Measurements from ENCODE around the gene GINS2.

Gene GINS2

DNA sequence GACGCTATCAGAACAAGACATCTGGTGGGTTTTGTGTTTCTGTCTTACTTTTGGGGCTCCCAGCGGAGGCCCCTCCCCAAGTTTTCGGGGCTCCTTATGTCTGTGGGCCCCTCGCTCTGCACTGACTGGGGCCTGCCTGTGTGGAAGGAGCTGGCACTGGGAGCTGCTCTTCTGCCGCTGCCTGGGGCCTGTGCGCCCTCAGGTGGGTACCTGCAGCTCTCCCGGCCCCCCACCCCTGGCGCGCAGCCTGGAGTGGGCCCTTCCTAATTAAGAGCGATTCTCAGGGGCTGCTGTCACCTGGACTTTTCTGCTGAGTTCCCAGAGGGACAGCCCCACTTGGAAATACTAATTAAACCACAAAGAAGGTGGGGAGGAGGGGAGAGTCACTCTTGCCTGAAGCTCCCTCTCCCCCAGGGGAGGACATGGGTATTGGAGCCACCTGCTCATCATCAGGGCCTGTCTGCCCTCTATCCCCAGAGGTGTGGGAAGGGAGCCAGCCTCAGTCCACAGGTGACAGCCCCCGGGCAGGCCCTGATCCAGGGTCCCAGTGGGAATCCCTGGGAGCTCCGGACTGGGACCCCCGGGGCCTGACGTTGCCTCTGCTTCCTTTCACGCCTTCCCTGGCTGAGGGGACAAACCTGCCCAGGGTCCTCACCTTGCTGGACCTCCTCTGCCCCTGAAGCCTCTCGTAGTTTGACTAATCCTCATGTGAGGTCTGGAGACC lies 39.2 kb downstream of the GINS2 start:
- H3K4me3 ChIP-seq (ENCODE audit: control insufficient read depth, low read depth, low read length), result no peak overlapping the region
- no peak for DNase-seq (ENCODE audit: low read depth)
- TF ChIP-seq, protein P1, sequence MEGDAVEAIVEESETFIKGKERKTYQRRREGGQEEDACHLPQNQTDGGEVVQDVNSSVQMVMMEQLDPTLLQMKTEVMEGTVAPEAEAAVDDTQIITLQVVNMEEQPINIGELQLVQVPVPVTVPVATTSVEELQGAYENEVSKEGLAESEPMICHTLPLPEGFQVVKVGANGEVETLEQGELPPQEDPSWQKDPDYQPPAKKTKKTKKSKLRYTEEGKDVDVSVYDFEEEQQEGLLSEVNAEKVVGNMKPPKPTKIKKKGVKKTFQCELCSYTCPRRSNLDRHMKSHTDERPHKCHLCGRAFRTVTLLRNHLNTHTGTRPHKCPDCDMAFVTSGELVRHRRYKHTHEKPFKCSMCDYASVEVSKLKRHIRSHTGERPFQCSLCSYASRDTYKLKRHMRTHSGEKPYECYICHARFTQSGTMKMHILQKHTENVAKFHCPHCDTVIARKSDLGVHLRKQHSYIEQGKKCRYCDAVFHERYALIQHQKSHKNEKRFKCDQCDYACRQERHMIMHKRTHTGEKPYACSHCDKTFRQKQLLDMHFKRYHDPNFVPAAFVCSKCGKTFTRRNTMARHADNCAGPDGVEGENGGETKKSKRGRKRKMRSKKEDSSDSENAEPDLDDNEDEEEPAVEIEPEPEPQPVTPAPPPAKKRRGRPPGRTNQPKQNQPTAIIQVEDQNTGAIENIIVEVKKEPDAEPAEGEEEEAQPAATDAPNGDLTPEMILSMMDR (conservative IDR thresholded peaks at IDR 0.05; ENCODE audit: control insufficient read depth, insufficient read depth, low read depth, low read length), result no peak

GRCh38 chr16:85648805-85649204 lies 39.9 kb downstream of the GINS2 start:
- H3K4me3 ChIP-seq (ENCODE audit: control insufficient read depth, low read depth, low read length), result no peak overlapping the region
- TF ChIP-seq, protein P1 (conservative IDR thresholded peaks at IDR 0.05; ENCODE audit: control insufficient read depth, insufficient read depth, low read depth, low read length), result no peak
- no peak for DNase-seq (ENCODE audit: low read depth)

- no peak for DNase-seq (ENCODE audit: low read depth)
- TF ChIP-seq, protein P1 (conservative IDR thresholded peaks at IDR 0.05; ENCODE audit: control insufficient read depth, insufficient read depth, low read depth, low read length), result no peak
- H3K4me3 ChIP-seq (ENCODE audit: control insufficient read depth, low read depth, low read length), result no peak overlapping the region
Observed at GRCh38 chr16:85648070-85648714, 40.6 kb downstream of the GINS2 start.

- H3K4me3 ChIP-seq (ENCODE audit: control insufficient read depth, low read depth, low read length), result no peak overlapping the region
- TF ChIP-seq, protein P1 (conservative IDR thresholded peaks at IDR 0.05; ENCODE audit: control insufficient read depth, insufficient read depth, low read depth, low read length), result no peak
Observed at GRCh38 chr16:85646976-85647375, 41.8 kb downstream of the GINS2 start.

GRCh38 chr16:85646358-85646907 lies 42.3 kb downstream of the GINS2 start:
- H3K4me3 ChIP-seq (ENCODE audit: control insufficient read depth, low read depth, low read length), result no peak overlapping the region
- TF ChIP-seq, protein P1 (conservative IDR thresholded peaks at IDR 0.05; ENCODE audit: control insufficient read depth, insufficient read depth, low read depth, low read length), result no peak
- DNase-seq (ENCODE audit: low read depth), result no peak

More at GRCh38 chr16:85646976-85647375, 41.8 kb downstream of the GINS2 start:
- DNase-seq (ENCODE audit: low read depth), result no peak

GRCh38 chr16:85645021-85645589 lies 43.6 kb downstream of the GINS2 start:
- TF ChIP-seq, protein P1 (conservative IDR thresholded peaks at IDR 0.05; ENCODE audit: control insufficient read depth, insufficient read depth, low read depth, low read length), result no peak
- DNase-seq (ENCODE audit: low read depth), result no peak
- no peak overlapping the region for H3K4me3 ChIP-seq (ENCODE audit: control insufficient read depth, low read depth, low read length)
